ENCODE results near the gene GTF2H2. TPM values are rescaled to one million over a fixed set of nuclear protein-coding genes. Genes with fewer than 3 reads are reported as not detected.
"Not testable (repeated sequence)": the region's sequence is repeated elsewhere in the genome, so short reads cannot be mapped to it uniquely, and the experiment has no call there.

Gene GTF2H2
- total and polyA plus RNA-seq, 2 of the 4 experiments (the other 2 are of a cell fraction): 13.9 to 18.1 TPM

GRCh38 chr5:71025289-71025953 is 42.1 kb downstream of the GTF2H2 start, which contains the start of gene NAIP:
NAIP (minus strand) TSS chr5:71025339; CDS start chr5:71012915, 12,424 bp downstream.
- DNase-seq; H3K18ac ChIP-seq (ENCODE audit: low read depth, low read length); H3K4me3 ChIP-seq (ENCODE audit: insufficient read depth, low read depth, low read length); H2BK20ac ChIP-seq (ENCODE audit: low read depth, low read length); BruUV-seq (replicated peaks); H3K9me1 ChIP-seq (ENCODE audit: insufficient read depth, low read length); intact Hi-C loops (cut with micrococcal nuclease); H3K4ac ChIP-seq (ENCODE audit: low read depth, low read length); ATAC-seq (ENCODE audit: low read depth); H3K9me3 ChIP-seq (ENCODE audit: control insufficient read depth, insufficient read depth, low read length); in situ Hi-C loops (cut with MboI; ENCODE audit: low sequenced_read_pairs); H3K4me1 ChIP-seq (ENCODE audit: control insufficient read depth, insufficient read depth, low read length); H3K4me2 ChIP-seq (ENCODE audit: low read depth, low read length); H3K23ac ChIP-seq (ENCODE audit: low read depth, low read length); H4K91ac ChIP-seq (ENCODE audit: insufficient read depth, low read depth, low read length); H4K5ac ChIP-seq (ENCODE audit: low read depth, low read length); H2BK5ac ChIP-seq (ENCODE audit: low read depth, low read length, poor library complexity, severe bottlenecking); H3K14ac ChIP-seq (replicated peaks; ENCODE audit: low read depth, low read length); H3K27ac ChIP-seq (ENCODE audit: insufficient read depth, low read length); H3K79me1 ChIP-seq (ENCODE audit: low read depth in 1 of 2, low read length in 2 of 2); H4K8ac ChIP-seq (ENCODE audit: low read depth in 2 of 2, low read length in 2 of 2); H3K36me3 ChIP-seq (ENCODE audit: control insufficient read depth, insufficient read depth, low read length); H3K27me3 ChIP-seq (ENCODE audit: control insufficient read depth, insufficient read depth, low read length); H2AK5ac ChIP-seq (ENCODE audit: low read depth, low read length); H2BK15ac ChIP-seq (ENCODE audit: low read depth, low read length); H2AK9ac ChIP-seq (replicated peaks; ENCODE audit: low read depth, low read length, poor library complexity); H2BK120ac ChIP-seq (ENCODE audit: low read depth, low read length); CTCF ChIA-PET; H4K20me1 ChIP-seq (ENCODE audit: insufficient read depth, low read length); H3K9ac ChIP-seq (ENCODE audit: low read depth, low read length); POLR2A ChIA-PET (ENCODE audit: unreplicated experiment); H2AFZ ChIP-seq (replicated peaks; ENCODE audit: low read length, poor library complexity); dilution Hi-C loops (cut with HindIII; ENCODE audit: low sequenced_read_pairs, unreplicated experiment); H3K56ac ChIP-seq (ENCODE audit: extremely low read depth, insufficient read depth, low read length): not testable (repeated sequence)
- WGBS, 2 experiments (ENCODE audit: extremely low coverage in 2 of 2, insufficient read length in 1 of 2): no CpG with 5 or more reads among the region's 8 CpGs

GRCh38 chr5:71020643-71021042 is 46.8 kb downstream of the GTF2H2 start:
- H4K5ac ChIP-seq (ENCODE audit: low read depth, low read length); H3K23ac ChIP-seq (ENCODE audit: low read depth, low read length); H3K27me3 ChIP-seq (ENCODE audit: control insufficient read depth, insufficient read depth, low read length); H3K36me3 ChIP-seq (ENCODE audit: control insufficient read depth, insufficient read depth, low read length); CTCF ChIA-PET; H2BK120ac ChIP-seq (ENCODE audit: low read depth, low read length); H3K4me3 ChIP-seq (ENCODE audit: insufficient read depth, low read depth, low read length); H2AK9ac ChIP-seq (replicated peaks; ENCODE audit: low read depth, low read length, poor library complexity); dilution Hi-C loops (cut with HindIII; ENCODE audit: low sequenced_read_pairs, unreplicated experiment); H3K4ac ChIP-seq (ENCODE audit: low read depth, low read length); H2BK15ac ChIP-seq (ENCODE audit: low read depth, low read length); H2BK5ac ChIP-seq (ENCODE audit: low read depth, low read length, poor library complexity, severe bottlenecking); H3K4me2 ChIP-seq (ENCODE audit: low read depth, low read length); H4K91ac ChIP-seq (ENCODE audit: insufficient read depth, low read depth, low read length); H4K8ac ChIP-seq (ENCODE audit: low read depth in 2 of 2, low read length in 2 of 2); H3K4me1 ChIP-seq (ENCODE audit: control insufficient read depth, insufficient read depth, low read length); H3K9ac ChIP-seq (ENCODE audit: low read depth, low read length); POLR2A ChIA-PET (ENCODE audit: unreplicated experiment); intact Hi-C loops (cut with micrococcal nuclease); H3K9me1 ChIP-seq (ENCODE audit: insufficient read depth, low read length); BruUV-seq (replicated peaks); H3K14ac ChIP-seq (replicated peaks; ENCODE audit: low read depth, low read length); in situ Hi-C loops (cut with MboI; ENCODE audit: low sequenced_read_pairs); DNase-seq; H3K79me1 ChIP-seq (ENCODE audit: low read depth in 1 of 2, low read length in 2 of 2); H3K56ac ChIP-seq (ENCODE audit: extremely low read depth, insufficient read depth, low read length); H4K20me1 ChIP-seq (ENCODE audit: insufficient read depth, low read length); H2AK5ac ChIP-seq (ENCODE audit: low read depth, low read length); H3K27ac ChIP-seq (ENCODE audit: insufficient read depth, low read length); H3K18ac ChIP-seq (ENCODE audit: low read depth, low read length); H3K9me3 ChIP-seq (ENCODE audit: control insufficient read depth, insufficient read depth, low read length); H2AFZ ChIP-seq (replicated peaks; ENCODE audit: low read length, poor library complexity); ATAC-seq (ENCODE audit: low read depth); H2BK20ac ChIP-seq (ENCODE audit: low read depth, low read length): not testable (repeated sequence)
- no CpG with 5 or more reads among the region's 6 CpGs for WGBS, 2 experiments (ENCODE audit: extremely low coverage in 2 of 2, insufficient read length in 1 of 2)
